ENCODE measurements around the gene USH1C. TPM values are rescaled to one million over a fixed set of nuclear protein-coding genes. Genes with fewer than 3 reads are reported as not detected.

The USH1C gene
- total and polyA plus RNA-seq, 2 of the 4 experiments (the other 2 are of a cell fraction), result not detected

GRCh38 chr11:17558916-17559315 lies 14.7 kb upstream of the USH1C start:
- Histone ChIP-seq H3K4me2 (ENCODE audit: low read depth, low read length) (no peak overlapping the region), H3K4me3 (ENCODE audit: insufficient read depth, low read depth, low read length) (no peak overlapping the region), H3K56ac (ENCODE audit: extremely low read depth, insufficient read depth, low read length) (no peak overlapping the region), H2BK120ac (ENCODE audit: low read depth, low read length) (no peak overlapping the region), H3K4me1 (ENCODE audit: control insufficient read depth, insufficient read depth, low read length) (no peaks in the 10 kb centered on the region), H3K9me1 (ENCODE audit: insufficient read depth, low read length) (no peaks in the 10 kb centered on the region), H2AK9ac (replicated peaks; ENCODE audit: low read depth, low read length, poor library complexity) (no peak overlapping the region), H3K4ac (ENCODE audit: low read depth, low read length) (no peak overlapping the region), H2BK20ac (ENCODE audit: low read depth, low read length) (no peak overlapping the region), H4K5ac (ENCODE audit: low read depth, low read length) (no peak overlapping the region), H3K18ac (ENCODE audit: low read depth, low read length) (no peak overlapping the region), H2AK5ac (ENCODE audit: low read depth, low read length) (no peak overlapping the region), H2BK15ac (ENCODE audit: low read depth, low read length) (no peak overlapping the region), H3K27me3 (ENCODE audit: control insufficient read depth, insufficient read depth, low read length) (peaks cover 5% of the 10 kb centered on the region; the same call in 1 of the 2 replicates), H3K23ac (ENCODE audit: low read depth, low read length) (no peak overlapping the region), H3K27ac (ENCODE audit: insufficient read depth, low read length) (no peak overlapping the region), H2AFZ (replicated peaks; ENCODE audit: low read length, poor library complexity) (no peak overlapping the region), H2BK5ac (ENCODE audit: low read depth, low read length, poor library complexity, severe bottlenecking) (no peak overlapping the region), H4K20me1 (ENCODE audit: insufficient read depth, low read length) (no peaks in the 10 kb centered on the region), H3K36me3 (ENCODE audit: control insufficient read depth, insufficient read depth, low read length) (no peaks in the 10 kb centered on the region), H3K9ac (ENCODE audit: low read depth, low read length) (no peak overlapping the region), H3K9me3 (ENCODE audit: control insufficient read depth, insufficient read depth, low read length) (no peaks in the 10 kb centered on the region), H3K14ac (replicated peaks; ENCODE audit: low read depth, low read length) (no peak overlapping the region), H4K91ac (ENCODE audit: insufficient read depth, low read depth, low read length) (no peak overlapping the region), H4K8ac (ENCODE audit: low read depth in 2 of 2, low read length in 2 of 2) (no peak overlapping the region), H3K79me1 (ENCODE audit: low read depth in 1 of 2, low read length in 2 of 2) (no peaks in the 10 kb centered on the region)
- ChIA-PET POLR2A (ENCODE audit: unreplicated experiment) (no interaction called here), CTCF (no interaction called here)
- ATAC-seq (ENCODE audit: low read depth), result no peak
- no peak for DNase-seq
- no TSS peak for BruUV-seq (replicated peaks)
- TF ChIP-seq CTCF (conservative IDR thresholded peaks at IDR 0.05; ENCODE audit: low read depth, low read length), result no peak
- TF ChIP-seq USF2 (IDR thresholded peaks at IDR 0.05; ENCODE audit: low read depth, low read length), result no peak
- no peak for TF ChIP-seq BHLHE40 (IDR thresholded peaks at IDR 0.05; ENCODE audit: low read depth, low read length)
- TF ChIP-seq CHD1 (IDR thresholded peaks at IDR 0.05; ENCODE audit: low read depth, low read length), result no peak
- no peak for TF ChIP-seq RFX5 (IDR thresholded peaks at IDR 0.05; ENCODE audit: low read depth, low read length)
- TF ChIP-seq RAD21 (IDR thresholded peaks at IDR 0.05; ENCODE audit: low read length), result no peak
- no peak for TF ChIP-seq RCOR1 (IDR thresholded peaks at IDR 0.05; ENCODE audit: insufficient replicate concordance, low read length)
- TF ChIP-seq CEBPB (IDR thresholded peaks at IDR 0.05; ENCODE audit: low read depth, low read length), result no peak
- no peak for TF ChIP-seq SMC3 (IDR thresholded peaks at IDR 0.05; ENCODE audit: low read depth, low read length)
- TF ChIP-seq MAZ (IDR thresholded peaks at IDR 0.05; ENCODE audit: borderline replicate concordance, low read depth, low read length), result no peak
- 74% methylated on average over 5 of the region's 9 CpGs; no CpG with 5 or more reads in 1 of the 2 experiments for WGBS, 2 experiments (ENCODE audit: extremely low coverage in 2 of 2, insufficient read length in 1 of 2)
- intact Hi-C loops (cut with micrococcal nuclease) (no loop called here), dilution Hi-C loops (cut with HindIII; ENCODE audit: low sequenced_read_pairs, unreplicated experiment) (no loop called here), in situ Hi-C loops (cut with MboI; ENCODE audit: low sequenced_read_pairs) (no loop called here)

All from IMR-90 (cell line).